Measurements from ENCODE around the gene BCL2L15.
A peak's percentile ranks its signal among the peaks of the same experiment; 100 is the strongest.

The BCL2L15 gene

DNA sequence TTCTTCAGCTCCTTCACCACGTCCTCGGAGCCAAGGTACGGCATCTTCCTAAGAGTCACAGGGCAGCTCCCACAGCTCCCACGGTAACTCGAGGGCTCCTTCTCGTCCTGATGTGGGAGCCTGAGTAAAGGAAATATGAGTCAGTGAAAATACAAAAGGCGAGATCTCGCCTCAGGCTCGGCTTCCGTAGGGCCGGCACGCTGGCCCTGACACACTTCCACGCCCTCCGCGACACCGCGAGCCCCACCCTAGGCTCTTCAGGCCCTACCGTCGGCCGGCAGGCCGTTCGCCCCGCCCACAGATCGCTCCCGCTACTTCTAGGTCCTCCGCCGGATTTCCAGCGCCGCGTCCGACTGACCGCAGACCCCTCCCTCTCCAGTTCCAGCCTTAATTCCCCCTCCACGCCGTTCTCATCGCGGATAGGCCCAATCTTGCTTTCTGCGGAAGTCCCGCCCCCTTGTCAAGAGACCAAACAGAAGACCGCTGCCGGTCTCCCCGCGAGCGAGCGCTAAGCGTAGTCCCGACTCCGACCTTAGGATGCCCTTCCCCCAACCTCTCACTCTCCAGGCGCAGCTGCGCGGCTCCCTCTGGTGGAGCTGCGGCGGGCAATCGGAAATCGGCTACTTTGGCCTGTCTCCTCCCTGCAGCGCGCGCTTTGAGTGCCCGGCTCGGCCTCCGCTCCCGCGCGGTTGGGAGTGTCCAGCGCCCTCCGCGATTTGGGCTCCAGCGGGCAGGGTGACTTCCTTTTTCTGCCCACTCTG lies 17.5 kb upstream of the BCL2L15 start, which contains the start of the genes AP4B1 and DCLRE1B:
Gene AP4B1 (minus strand): TSS at position 126 of the 761 bp plus-strand sequence. CDS start 82 bp downstream, at position 44.
Gene DCLRE1B (plus strand): TSS at position 653 of the 761 bp plus-strand sequence. CDS start 261 bp downstream, outside the sequence.
- peak; percentile 99 for DNase-seq

DNA sequence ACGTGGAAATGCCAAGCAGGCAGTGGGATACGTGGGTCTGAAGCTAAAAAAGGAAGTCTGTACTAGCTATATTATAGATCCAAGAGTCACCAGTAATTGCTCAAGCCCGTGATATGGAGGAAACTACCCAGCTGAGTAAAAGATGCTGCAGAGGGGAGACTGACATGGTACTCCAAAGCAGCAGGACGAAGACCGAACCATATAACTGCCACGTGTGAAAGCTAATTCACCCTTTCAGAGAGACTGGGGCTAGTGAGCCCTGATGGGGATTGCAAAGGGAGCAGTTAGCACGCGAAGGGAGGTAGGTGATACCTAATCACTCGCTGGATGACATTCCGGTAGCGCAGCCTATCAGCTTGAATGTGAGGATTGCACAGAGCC lies 16.9 kb upstream of the BCL2L15 start:
- no peak for DNase-seq

- peak; percentile 34 for DNase-seq
Observed at GRCh38 chr1:113903501-113904292, 16.3 kb upstream of the BCL2L15 start.

DNA sequence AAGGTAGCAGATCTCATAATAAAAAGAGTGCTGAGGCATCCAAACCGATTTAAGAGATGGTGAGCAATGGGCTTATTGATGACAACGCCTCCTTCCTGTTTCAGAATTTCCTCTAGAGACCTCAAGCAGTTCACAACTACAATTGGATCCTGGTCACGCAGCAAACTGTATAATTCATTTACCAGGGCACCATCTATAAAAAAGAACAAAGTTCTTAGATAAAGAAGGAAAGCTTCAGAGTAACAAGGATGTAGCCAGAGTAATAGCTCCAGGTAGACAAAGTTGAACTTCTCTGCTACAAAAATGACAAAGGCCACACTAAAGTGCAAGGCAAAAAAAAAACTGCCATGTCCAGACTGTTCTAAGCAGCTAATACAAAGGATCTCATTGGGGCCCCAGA lies 13.8 kb upstream of the BCL2L15 start:
- no peak for DNase-seq

GRCh38 chr1:113899111-113899510 lies 11.7 kb upstream of the BCL2L15 start:
- no peak for DNase-seq

GRCh38 chr1:113898241-113898814 lies 10.9 kb upstream of the BCL2L15 start:
- DNase-seq = peak; percentile 31

DNA sequence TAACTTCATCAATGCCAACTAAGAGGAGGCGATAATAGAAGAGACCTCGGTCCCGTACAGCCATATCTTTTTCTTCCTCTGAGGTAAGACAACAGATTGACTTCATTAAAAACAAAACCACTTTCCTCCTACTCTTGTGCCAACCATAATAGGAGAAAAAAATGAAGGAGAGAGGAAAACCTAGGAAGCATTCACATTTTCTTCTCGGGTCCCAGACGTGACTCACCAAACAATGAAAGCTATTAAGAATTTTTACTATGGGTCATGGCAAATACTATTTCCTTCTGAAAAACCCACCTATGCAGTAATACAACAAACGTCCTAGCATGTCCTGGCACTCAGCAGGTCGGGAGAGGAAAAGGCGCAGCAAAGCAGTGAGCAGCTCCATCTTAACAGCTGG lies 8.6 kb upstream of the BCL2L15 start:
- DNase-seq = no peak

- DNase-seq = no peak
Observed at GRCh38 chr1:113895098-113895497, 7.7 kb upstream of the BCL2L15 start.

- no peak for DNase-seq
Observed at GRCh38 chr1:113893267-113893666, 5.9 kb upstream of the BCL2L15 start.

DNA sequence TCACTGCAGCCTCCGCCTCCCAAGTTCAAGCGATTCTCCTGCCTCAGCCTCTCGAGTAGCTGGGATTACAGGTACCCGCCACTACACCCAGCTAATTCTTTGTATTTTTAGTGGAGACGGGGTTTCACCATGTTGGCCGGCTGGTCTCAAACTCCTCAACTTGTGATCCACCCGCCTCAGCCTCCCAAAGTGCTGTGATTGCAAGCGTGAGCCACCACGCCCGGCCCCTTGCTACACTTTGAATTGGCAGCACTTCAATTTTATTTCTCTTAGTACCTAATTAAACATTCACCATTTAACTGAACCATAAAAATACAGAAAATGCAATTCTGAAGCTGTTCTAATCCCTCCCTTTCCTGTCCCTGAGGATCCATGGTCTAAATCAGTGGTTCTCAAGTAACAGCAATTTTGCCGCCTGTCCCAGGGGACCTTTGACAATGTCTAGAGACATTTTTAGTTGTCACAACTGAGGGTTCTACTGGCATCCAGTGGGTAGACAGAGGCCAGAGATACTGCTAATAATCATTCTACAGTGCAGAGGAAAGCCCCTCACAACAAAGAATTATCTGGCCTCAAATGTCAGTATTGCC lies 4.3 kb upstream of the BCL2L15 start:
- no peak for DNase-seq

DNA sequence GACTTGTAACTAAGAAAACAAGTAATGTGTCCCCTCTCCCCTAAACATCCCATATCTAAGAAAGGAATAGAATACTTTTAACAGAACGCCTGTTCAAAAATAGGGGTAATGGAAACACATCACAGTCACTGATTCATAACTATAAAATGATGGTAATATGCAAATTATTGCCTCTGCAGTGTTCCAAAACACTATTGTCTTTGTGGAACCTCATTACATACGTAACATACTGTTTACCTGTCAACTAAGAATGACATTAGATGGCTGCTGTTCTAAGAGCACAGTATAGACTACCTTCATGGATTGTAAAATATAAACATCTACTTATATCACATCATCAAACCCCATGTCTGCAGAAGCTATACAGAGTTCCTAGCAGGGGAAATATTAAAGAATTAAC lies 3.4 kb upstream of the BCL2L15 start:
- DNase-seq = no peak

DNA sequence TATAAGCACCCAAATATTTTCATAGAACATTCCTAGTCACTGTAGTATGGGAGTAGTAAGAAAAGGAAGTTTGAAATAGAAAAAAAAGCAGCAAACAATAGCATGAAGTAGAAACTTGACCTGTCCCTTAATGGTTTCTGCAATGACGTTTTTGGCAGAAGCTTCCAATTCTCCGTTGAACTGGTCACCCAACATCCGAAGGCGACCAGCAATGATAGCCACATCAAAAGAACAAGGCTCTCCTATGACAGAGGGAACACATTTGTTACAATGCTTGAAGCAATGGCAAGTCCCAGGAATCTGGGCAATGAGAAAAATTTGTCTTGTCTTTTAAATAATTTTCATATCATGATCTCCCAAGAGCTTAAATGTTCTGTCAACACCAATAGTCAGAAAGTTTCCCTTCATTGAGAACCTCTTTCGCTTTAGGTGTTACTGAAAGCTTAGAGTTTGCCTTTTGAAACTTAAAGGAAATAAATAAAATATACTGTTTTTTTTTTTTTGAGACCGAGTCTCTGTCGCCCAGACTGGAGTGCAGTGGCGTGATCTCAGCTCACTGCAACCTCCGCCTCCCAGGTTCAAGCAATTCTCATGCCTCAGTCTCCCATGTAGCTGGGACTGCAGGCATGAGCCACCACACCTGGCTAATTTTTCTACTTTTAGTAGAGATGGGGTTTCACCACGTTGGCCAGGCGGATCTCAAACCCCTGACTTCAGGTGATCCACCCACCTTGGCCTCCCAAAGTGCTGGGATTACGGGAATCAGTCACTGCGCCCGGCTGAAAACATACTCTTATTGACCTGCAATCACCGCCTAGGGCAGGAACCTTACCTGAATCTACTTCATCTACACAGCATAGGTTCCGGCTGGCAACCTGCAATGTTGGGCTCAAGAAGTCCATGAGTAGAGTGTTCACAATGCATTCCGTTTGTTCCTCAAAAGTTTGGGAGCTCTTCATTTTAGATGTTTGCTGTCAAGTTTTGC lies 672 bp downstream of the BCL2L15 start:
- DNase-seq = no peak

GRCh38 chr1:113881661-113882060 lies 5.7 kb downstream of the BCL2L15 start:
- DNase-seq = no peak

DNA sequence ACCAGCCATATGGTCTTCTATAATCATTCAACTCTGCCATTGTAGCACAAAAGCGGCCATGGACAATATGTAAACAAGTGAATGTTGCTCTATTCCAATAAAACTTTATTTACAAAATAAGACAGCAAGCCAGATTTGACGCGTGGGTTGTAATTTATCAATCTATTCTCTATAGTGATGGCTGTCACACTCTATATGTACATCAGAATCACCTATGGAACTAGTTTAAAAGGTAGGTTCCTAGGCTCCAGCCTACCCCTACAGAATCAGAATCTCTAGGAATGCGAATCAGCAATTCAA lies 7.7 kb downstream of the BCL2L15 start:
- no peak for DNase-seq

- no peak for DNase-seq
Observed at GRCh38 chr1:113876176-113876575, 11.2 kb downstream of the BCL2L15 start.

GRCh38 chr1:113875714-113876113 lies 11.7 kb downstream of the BCL2L15 start:
- no peak for DNase-seq

GRCh38 chr1:113874012-113874879 lies 13.1 kb downstream of the BCL2L15 start:
- peak; percentile 91 for DNase-seq

GRCh38 chr1:113872219-113872935 lies 15.0 kb downstream of the BCL2L15 start:
- peak; percentile 84 for DNase-seq

- DNase-seq = peak; percentile 95
Observed at GRCh38 chr1:113871597-113872113, 15.7 kb downstream of the BCL2L15 start, which contains the start of gene PTPN22. Gene PTPN22, minus strand, starts transcription at chr1:113871712.

DNA sequence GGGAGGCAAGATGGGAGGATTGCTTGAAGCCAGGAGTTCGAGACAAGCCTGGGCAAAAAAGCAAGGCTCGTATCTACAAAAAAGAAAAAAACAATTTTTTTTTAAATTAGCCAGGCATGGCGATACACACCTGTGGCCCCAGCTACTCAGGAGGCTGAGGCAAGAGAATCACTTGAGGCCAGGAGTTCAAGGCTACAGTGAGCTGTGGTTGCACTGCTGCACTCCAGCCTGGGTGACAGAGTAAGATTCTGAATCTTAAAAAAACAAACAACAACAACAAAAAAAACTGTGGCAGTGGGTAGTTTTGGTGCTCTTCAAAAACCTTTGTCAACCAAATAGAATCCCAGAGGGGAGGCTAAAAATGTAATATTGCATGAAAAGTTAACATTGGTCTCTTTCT lies 16.6 kb downstream of the BCL2L15 start:
- peak; percentile 40 for DNase-seq

Measured in OCI-M1 (cell line).